Hepatocyte (in vitro differentiated cells): ENCODE measurements around the gene SHOX. TPM values are rescaled to one million over a fixed set of nuclear protein-coding genes. Genes with fewer than 3 reads are reported as not detected.
"Not testable (repeated sequence)": the region's sequence is repeated elsewhere in the genome, so short reads cannot be mapped to it uniquely, and the experiment has no call there.

Experiments
- DNase-seq: peaks from one replicate; pipeline ENCODE4 v3.0.0-alpha.2; 2016; ENCODE audit warnings: low spot score
- H2AFZ ChIP-seq: fragments of 200-600 bp; sonication (generic); 2 replicates; pipeline ENCODE4 v1.6.0; 2016; ENCODE audit warnings: antibody characterized with exemption, mild to moderate bottlenecking
- H3K27ac ChIP-seq: fragments of 200-600 bp; sonication (generic); 2 replicates; pipeline ENCODE4 v1.5.1; 2016; ENCODE audit warnings: mild to moderate bottlenecking
- H3K27me3 ChIP-seq: fragments of 200-600 bp; sonication (generic); 2 replicates; pipeline ENCODE4 v1.6.1; 2016
- H3K36me3 ChIP-seq: fragments of 200-600 bp; sonication (generic); replicated peaks from 2 replicates; pipeline ENCODE4 v1.5.1; 2016; ENCODE audit warnings: low read depth; ENCODE audit not compliant: insufficient read depth
- H3K4me1 ChIP-seq: fragments of 200-600 bp; sonication (generic); 2 replicates; pipeline ENCODE4 v1.5.1; 2016; ENCODE audit warnings: mild to moderate bottlenecking, moderate library complexity; ENCODE audit not compliant: insufficient read depth
- H3K4me2 ChIP-seq: fragments of 200-600 bp; sonication (generic); 2 replicates; pipeline ENCODE4 v1.6.0; 2016
- H3K4me3 ChIP-seq: fragments of 200-600 bp; sonication (generic); 2 replicates; pipeline ENCODE4 v1.5.1; 2016; ENCODE audit warnings: mild to moderate bottlenecking
- H3K79me2 ChIP-seq: fragments of 200-600 bp; sonication (generic); 2 replicates; pipeline ENCODE4 v1.6.0; 2017; ENCODE audit warnings: mild to moderate bottlenecking
- H3K9me2 ChIP-seq: fragments of 200-600 bp; sonication (generic); replicated peaks from 2 replicates; pipeline ENCODE4 v1.6.0; 2017; ENCODE audit warnings: mild to moderate bottlenecking; ENCODE audit not compliant: insufficient read depth
- H3K9me3 ChIP-seq: fragments of 200-600 bp; sonication (generic); 2 replicates; pipeline ENCODE4 v1.5.1; 2016; ENCODE audit warnings: low read depth, mild to moderate bottlenecking
- H4K20me1 ChIP-seq: fragments of 200-600 bp; sonication (generic); 2 replicates; pipeline ENCODE4 v1.6.0; 2016; ENCODE audit warnings: mild to moderate bottlenecking; ENCODE audit not compliant: insufficient read depth, poor library complexity, severe bottlenecking
- CTCF ChIP-seq: fragments of 200-600 bp; sonication (generic); IDR thresholded peaks from 2 replicates; pipeline ENCODE4 v1.5.1; 2016; ENCODE audit warnings: antibody characterized with exemption, mild to moderate bottlenecking; ENCODE audit not compliant: poor library complexity
- EZH2 ChIP-seq: fragments of 200-600 bp; sonication (generic); IDR thresholded peaks from 2 replicates; pipeline ENCODE4 v1.6.1; 2016; ENCODE audit warnings: antibody characterized with exemption, mild to moderate bottlenecking, borderline replicate concordance
- EZH2phosphoT487 ChIP-seq: fragments of 200-600 bp; sonication (generic); IDR thresholded peaks from one replicate; pipeline ENCODE4 v1.6.1; 2018; ENCODE audit warnings: antibody characterized with exemption, mild to moderate bottlenecking, low read depth, moderate library complexity; ENCODE audit not compliant: unreplicated experiment, severe bottlenecking
- WGBS: methylation state at CpG from one replicate; pipeline ENCODE4 v1.1.6; 2016; ENCODE audit warnings: low lambda C conversion rate; ENCODE audit errors: missing lambda C conversion rate; 5-methylcytosine and 5-hydroxymethylcytosine counted together
- polyA plus RNA-seq: library from polyadenylated mRNA; unstranded; fragments of >200 nt; fragmentation: Nextera tagmentation; extraction: Ambion mirVana; gene quantifications from 2 replicates; pipeline ENCODE4 v1.2.1, GENCODE V29; 2016
- total RNA-seq: library from RNA; depleted of rRNA; stranded (reverse); fragments of >200 nt; gene quantifications from 2 replicates; pipeline ENCODE4 v1.2.3, GENCODE V29; 2014

Gene SHOX
- total and polyA plus RNA-seq, 2 experiments from 2014 or later: 0.10 TPM; not detected in 1

GRCh38 chrX:649166-649565, 18.6 kb downstream of the SHOX start:
- Histone ChIP-seq H3K4me1 (no peaks in the 10 kb centered on the region), H3K36me3 (no peaks in the 10 kb centered on the region), H3K4me2 (no peak overlapping the region), H4K20me1 (no peaks in the 10 kb centered on the region), H3K79me2 (no peaks in the 10 kb centered on the region), H2AFZ (no peak overlapping the region), H3K9me2 (no peaks in the 10 kb centered on the region), H3K27me3 (peaks cover 24% of the 10 kb centered on the region), H3K27ac (no peak overlapping the region), H3K9me3 (no peaks in the 10 kb centered on the region), H3K4me3 (no peak overlapping the region)
- no peak for DNase-seq
- 90% methylated on average over 15 of the region's 15 CpGs for WGBS
- TF ChIP-seq EZH2phosphoT487 (no peak), CTCF (no peak), EZH2 (no peak)

- Histone ChIP-seq H3K79me2 (no peaks in the 10 kb centered on the region), H2AFZ (no peak overlapping the region), H3K36me3 (no peaks in the 10 kb centered on the region), H3K27ac (no peak overlapping the region), H4K20me1 (no peaks in the 10 kb centered on the region), H3K9me2 (no peaks in the 10 kb centered on the region), H3K4me1 (no peaks in the 10 kb centered on the region), H3K4me3 (no peak overlapping the region), H3K4me2 (no peak overlapping the region), H3K9me3 (no peaks in the 10 kb centered on the region), H3K27me3 (peaks cover 13% of the 10 kb centered on the region)
- DNase-seq: no peak
- WGBS: 84% methylated on average over 15 of the region's 15 CpGs
- TF ChIP-seq EZH2: no peak
- TF ChIP-seq EZH2phosphoT487: no peak
- TF ChIP-seq CTCF: no peak
These were observed 19.7 kb downstream of the SHOX start for GRCh38 chrX:650324-650723.

- H3K27me3 ChIP-seq: peaks cover 8% of the 10 kb centered on the region
- DNase-seq: no peak
- no peak overlapping the region for H2AFZ ChIP-seq
- H3K79me2 ChIP-seq: no peaks in the 10 kb centered on the region
- no peaks in the 10 kb centered on the region for H4K20me1 ChIP-seq
- H3K4me2 ChIP-seq: no peak overlapping the region
- no peak overlapping the region for H3K4me3 ChIP-seq
- 72% methylated on average over 13 of the region's 13 CpGs for WGBS
- H3K36me3 ChIP-seq: no peaks in the 10 kb centered on the region
- H3K9me3 ChIP-seq: no peaks in the 10 kb centered on the region
- H3K4me1 ChIP-seq: no peaks in the 10 kb centered on the region
- H3K9me2 ChIP-seq: no peaks in the 10 kb centered on the region
- TF ChIP-seq EZH2phosphoT487: no peak
- no peak for TF ChIP-seq CTCF
- no peak for TF ChIP-seq EZH2
- no peak overlapping the region for H3K27ac ChIP-seq
These were observed 20.2 kb downstream of the SHOX start for GRCh38 chrX:650811-651210.

GRCh38 chrX:651922-652321, 21.3 kb downstream of the SHOX start:
- not testable (repeated sequence) for H2AFZ ChIP-seq, H3K79me2 ChIP-seq, H3K4me3 ChIP-seq, H3K36me3 ChIP-seq, DNase-seq, H3K4me2 ChIP-seq, H3K27me3 ChIP-seq, H3K9me3 ChIP-seq, H3K27ac ChIP-seq, H4K20me1 ChIP-seq, H3K9me2 ChIP-seq, H3K4me1 ChIP-seq
- 90% methylated on average over 21 of the region's 25 CpGs for WGBS
